NK-92 treated with Interleukin-12 subunit alpha and Interleukin-12 subunit beta, amount 100 ng/mL, for 24 hours (cell line): ENCODE results near the gene TRIM75.
"Not testable (repeated sequence)": the region's sequence is repeated elsewhere in the genome, so short reads cannot be mapped to it uniquely, and the experiment has no call there.

ENCODE experiments used
- DNase-seq: peaks from one replicate; lab custom pipeline; 2025; lab: John Stamatoyannopoulos, UW

The TRIM75 gene

DNA sequence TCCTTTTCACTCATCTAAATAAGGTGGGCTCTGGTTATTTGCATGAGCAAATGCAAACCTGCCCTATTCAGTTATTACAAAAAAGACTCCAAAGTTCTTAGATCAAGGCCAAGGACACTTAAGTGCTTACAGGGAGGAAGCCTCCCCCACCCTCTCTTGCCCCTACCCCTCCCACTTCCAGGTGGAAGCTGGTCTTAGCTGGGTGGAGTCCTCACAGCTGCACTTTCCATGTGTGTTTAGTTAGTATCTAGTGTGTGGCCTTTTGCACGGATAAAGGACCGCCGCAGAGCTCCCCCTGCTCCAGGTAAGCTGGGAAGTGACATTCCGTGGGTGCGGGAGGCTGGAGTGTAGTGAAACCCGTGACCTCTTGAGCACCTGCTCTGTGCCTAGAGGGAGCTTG, at the start of gene TRIM75:
Gene TRIM75 (plus strand): TSS at position 222 of the 400 bp plus-strand sequence. CDS start 5,282 bp downstream, outside the sequence.
- DNase-seq: no peak

DNA sequence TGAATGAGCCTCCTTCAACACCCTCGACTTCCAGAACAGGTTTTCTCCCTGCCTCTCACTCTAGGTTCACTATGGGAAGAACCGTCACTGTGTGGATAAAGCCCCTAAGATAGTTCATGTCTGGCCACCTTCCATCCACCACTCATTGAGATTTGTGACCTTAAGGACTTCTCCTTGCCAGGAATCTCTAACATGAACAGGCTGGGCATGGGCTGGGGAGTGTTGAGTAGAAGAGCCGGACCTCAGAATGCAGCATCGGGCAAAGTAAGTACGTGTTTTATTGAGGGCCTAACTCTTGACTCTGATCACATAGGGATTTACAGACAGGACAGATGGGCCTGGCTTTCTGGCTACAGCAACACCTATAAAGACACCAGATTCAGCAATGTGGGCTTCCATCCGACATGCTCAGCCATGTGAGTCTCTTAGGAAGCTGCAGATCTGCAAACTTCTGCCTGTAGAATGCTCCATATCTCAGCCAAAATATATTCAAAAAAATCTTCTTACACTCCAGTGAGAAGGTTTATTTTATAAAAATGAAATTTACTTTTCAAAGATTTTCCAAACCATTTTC, 48.2 kb upstream of the TRIM75 start:
- no peak for DNase-seq

DNA sequence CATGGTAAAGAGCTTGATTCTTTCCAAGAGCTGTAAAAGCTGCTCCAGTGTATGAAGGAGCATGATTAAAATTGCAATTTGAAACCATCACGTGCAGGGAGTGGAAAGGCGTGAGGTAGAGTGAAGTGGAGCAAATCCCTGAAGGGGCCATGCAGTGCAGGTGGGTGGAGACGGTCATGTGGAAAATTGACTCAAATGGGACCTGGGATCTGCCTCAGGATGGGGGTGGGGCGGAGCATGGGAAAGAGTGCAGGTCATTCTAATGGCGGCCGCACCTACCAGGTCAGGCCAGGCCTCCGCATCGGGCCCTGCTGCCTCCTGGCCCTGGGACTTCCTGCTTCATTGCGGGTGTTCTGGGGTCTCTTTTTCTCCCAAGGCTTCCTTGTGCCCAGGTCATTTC, 47.2 kb upstream of the TRIM75 start:
- DNase-seq: no peak

DNA sequence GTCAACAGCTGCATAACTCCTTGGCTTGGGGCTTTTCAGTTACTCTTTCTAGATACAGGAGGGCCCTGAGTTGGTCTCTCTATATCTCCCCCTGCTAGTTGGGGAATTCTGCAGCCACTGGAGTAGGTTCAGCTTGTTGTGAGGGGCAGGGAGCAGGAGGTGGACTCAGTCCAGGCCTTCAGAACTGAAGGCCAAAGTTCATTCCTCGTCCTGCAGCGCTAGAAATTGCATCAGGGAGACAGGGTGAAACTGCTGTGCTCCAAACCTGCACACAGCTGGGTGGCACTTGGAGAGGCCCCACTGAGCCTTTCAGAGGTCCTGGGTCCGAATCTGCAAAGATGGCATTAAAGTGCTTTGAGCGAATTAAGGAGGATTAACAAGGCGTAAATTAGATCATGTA, 46.8 kb upstream of the TRIM75 start:
- DNase-seq: no peak

GRCh38 chr4:165009493-165010227, 44.0 kb upstream of the TRIM75 start:
- DNase-seq: peak; percentile 7

DNA sequence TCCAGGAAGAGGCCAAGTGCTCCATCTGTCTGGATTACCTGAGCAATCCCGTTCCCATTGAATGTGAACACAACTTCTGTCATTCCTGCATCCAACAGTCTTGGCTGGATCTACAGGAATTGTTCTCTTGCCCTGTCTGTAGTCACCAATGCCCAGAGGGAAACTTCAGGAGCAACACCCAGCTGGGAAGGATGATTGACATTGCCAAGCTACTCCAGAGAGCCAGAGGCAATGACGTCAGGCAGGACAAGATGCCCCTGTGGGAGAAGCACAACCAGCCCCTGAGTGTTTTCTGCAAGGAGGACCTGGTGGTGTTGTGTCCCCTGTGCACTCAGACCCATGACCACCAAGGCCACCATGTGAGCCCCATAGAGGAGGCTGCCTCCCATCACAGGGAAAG, 43.2 kb upstream of the TRIM75 start:
- DNase-seq: no peak

- DNase-seq: no peak
These were observed 42.7 kb upstream of the TRIM75 start for GRCh38 chr4:165010991-165011390.

- no peak for DNase-seq
These were observed 42.3 kb upstream of the TRIM75 start for GRCh38 chr4:165011403-165011802.

GRCh38 chr4:165013691-165014090, 40.0 kb upstream of the TRIM75 start:
- no peak for DNase-seq

GRCh38 chr4:165016971-165017370, 36.7 kb upstream of the TRIM75 start:
- DNase-seq: no peak

DNA sequence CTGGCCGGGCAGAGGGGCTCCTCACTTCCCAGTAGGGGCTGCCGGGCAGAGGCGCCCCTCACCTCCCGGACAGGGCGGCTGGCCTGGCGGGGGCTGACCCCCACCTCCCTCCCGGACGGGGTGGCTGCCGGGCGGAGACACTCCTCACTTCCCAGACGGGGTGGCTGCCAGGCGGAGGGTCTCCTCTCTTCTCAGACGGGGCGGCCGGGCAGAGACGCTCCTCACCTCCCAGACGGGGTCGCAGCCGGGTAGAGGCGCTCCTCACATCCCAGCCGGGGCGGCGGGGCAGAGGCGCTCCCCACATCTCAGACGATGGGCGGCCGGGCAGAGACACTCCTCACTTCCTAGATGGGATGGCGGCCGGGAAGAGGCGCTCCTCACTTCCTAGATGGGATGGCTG, 33.7 kb upstream of the TRIM75 start:
- DNase-seq: not testable (repeated sequence)

- not testable (repeated sequence) for DNase-seq
These were observed 27.9 kb upstream of the TRIM75 start for GRCh38 chr4:165025782-165026181.

- DNase-seq: no peak
These were observed 25.8 kb upstream of the TRIM75 start for GRCh38 chr4:165027762-165028402.

- DNase-seq: no peak
These were observed 22.0 kb upstream of the TRIM75 start, which contains the start of gene TRIM60 for GRCh38 chr4:165031436-165032211. Gene TRIM60, plus strand, starts transcription at chr4:165031999. Its CDS starts 8,074 bp downstream, at chr4:165040073.

- no peak for DNase-seq
These were observed 5.5 kb upstream of the TRIM75 start for GRCh38 chr4:165048170-165048569.

DNA sequence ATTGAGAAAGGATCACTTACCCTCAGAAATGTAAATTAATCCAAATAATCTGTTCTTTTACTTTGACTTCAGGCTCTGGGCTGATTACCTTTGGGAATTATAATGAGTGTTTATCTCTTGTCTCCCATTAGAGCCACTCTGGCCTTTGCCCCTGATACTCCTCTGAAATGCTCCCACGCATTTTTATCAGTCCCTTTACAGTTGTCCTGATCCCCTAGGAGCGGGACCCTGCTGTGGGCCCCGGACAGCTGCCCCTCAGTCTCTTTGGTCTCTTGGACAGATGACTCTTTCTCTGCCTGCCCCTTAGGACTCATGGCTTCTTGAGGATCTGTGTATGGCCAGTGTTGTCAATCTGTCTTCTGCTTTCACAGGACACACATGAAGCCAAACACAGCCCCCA, 1.0 kb upstream of the TRIM75 start:
- DNase-seq: no peak

DNA sequence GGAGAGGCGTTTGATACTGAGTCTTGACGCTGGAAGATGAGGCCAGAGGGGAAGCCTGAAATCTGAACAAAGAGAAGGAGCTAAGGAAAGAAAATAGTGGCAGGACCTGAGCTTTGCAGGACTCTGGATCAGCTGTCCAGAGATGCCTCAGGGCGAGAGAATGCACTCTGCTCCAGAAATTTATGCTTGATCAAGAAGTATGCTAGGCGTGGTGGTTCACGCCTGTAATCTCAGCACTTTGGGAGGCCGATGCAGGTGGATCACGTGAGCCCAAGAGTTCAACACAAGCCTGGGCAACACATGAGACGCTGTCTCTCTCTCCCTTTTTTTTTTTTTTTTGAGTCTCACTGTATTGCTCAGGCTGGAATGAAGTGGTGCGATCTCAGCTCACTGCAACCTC, 1.9 kb downstream of the TRIM75 start:
- no peak for DNase-seq

DNA sequence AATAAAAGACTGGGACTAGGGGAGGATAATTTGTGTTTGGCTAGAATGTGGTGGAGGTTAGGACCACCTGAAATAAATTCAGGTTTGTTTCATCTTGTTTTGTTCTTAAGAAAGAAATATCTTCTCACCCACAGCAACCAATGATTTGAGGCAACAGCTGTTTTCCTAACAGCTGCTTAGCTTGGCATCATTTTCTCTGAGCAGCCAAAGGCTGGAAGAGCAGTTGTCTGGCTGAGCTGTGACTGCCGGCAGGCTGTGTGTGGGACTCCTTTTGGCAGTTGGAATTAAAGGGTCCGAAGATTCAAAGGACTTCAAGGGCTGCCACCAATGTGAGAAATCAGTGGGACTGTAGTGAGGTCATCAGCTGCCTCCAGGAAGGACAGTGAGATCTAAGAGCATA, 5.0 kb downstream of the TRIM75 start:
- DNase-seq: no peak

GRCh38 chr4:165059386-165059785, 5.7 kb downstream of the TRIM75 start:
- no peak for DNase-seq

DNA sequence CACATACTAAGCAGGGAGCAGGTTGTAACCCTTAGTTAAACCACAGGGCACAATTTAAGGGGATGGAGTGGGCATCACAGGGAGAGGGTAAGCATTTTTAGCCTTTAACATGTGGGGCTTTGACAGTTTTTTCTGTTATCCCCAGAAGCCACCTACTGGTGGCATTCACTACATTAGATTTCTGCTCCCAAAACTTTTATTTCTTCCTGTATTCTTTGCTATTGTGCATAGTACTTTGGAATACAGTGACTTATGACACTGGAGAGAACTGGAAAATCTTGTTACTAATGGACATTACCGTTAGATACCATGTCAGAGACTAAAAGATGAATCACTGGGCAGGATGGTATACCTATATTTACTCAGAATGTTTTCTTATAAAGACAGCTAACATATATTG, 7.3 kb downstream of the TRIM75 start:
- DNase-seq: no peak

DNA sequence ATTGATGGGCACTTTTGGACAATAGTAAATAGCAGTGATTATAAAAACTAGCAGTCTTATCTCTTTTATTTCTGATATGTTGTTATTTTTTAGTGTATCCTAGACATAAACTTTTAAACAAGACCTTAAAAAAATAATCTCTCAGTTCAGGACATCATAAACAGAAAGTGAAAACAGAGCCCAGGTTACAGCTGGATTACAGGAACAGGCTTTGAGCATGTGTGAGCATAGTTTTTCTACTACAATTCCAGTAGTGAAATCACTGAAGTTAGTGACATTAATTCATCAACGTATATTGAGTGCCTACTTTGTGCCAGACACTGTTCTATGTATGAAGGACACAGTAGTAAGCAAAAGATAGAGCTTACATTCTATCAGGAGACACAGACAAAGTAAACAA, 16.9 kb downstream of the TRIM75 start:
- DNase-seq: no peak

GRCh38 chr4:165073346-165073745, 19.7 kb downstream of the TRIM75 start:
- DNase-seq: not testable (repeated sequence)
